HG03139 (cell line): ENCODE results near the gene SOHLH1.

Experiments
- ATAC-seq: cut with Tn5 transposase; IDR thresholded peaks from one replicate; pipeline ENCODE4 v1.9.1; 2021; ENCODE audit not compliant: unreplicated experiment

Gene SOHLH1

GRCh38 chr9:135731454-135731853 lies 32.2 kb upstream of the SOHLH1 start:
- no peak for ATAC-seq

- no peak for ATAC-seq
Measured at GRCh38 chr9:135729480-135729879, 30.2 kb upstream of the SOHLH1 start.

- no peak for ATAC-seq
Measured at GRCh38 chr9:135728436-135729110, 29.3 kb upstream of the SOHLH1 start.

- ATAC-seq, result no peak
Measured at GRCh38 chr9:135727257-135727875, 28.1 kb upstream of the SOHLH1 start.

GRCh38 chr9:135726138-135726853 lies 27.0 kb upstream of the SOHLH1 start:
- no peak for ATAC-seq

GRCh38 chr9:135724186-135724787 lies 25.0 kb upstream of the SOHLH1 start:
- ATAC-seq, result no peak

GRCh38 chr9:135722365-135722764 lies 23.1 kb upstream of the SOHLH1 start:
- ATAC-seq, result no peak

- no peak for ATAC-seq
Measured at GRCh38 chr9:135719472-135719871, 20.2 kb upstream of the SOHLH1 start.

- no peak for ATAC-seq
Measured at GRCh38 chr9:135718616-135719015, 19.3 kb upstream of the SOHLH1 start.

GRCh38 chr9:135717410-135717809 lies 18.1 kb upstream of the SOHLH1 start:
- ATAC-seq, result no peak

- no peak for ATAC-seq
Measured at GRCh38 chr9:135716045-135716444, 16.8 kb upstream of the SOHLH1 start.

- ATAC-seq, result no peak
Measured at GRCh38 chr9:135715056-135715595, 15.8 kb upstream of the SOHLH1 start.

GRCh38 chr9:135714242-135715055 lies 15.2 kb upstream of the SOHLH1 start:
- no peak for ATAC-seq

- ATAC-seq, result no peak
Measured at GRCh38 chr9:135712613-135713295, 13.5 kb upstream of the SOHLH1 start.

- no peak for ATAC-seq
Measured at GRCh38 chr9:135711881-135712280, 12.6 kb upstream of the SOHLH1 start.

GRCh38 chr9:135711391-135711790 lies 12.1 kb upstream of the SOHLH1 start:
- no peak for ATAC-seq

- no peak for ATAC-seq
Measured at GRCh38 chr9:135708164-135708563, 8.9 kb upstream of the SOHLH1 start.

GRCh38 chr9:135707252-135708138 lies 8.2 kb upstream of the SOHLH1 start:
- ATAC-seq, result no peak

GRCh38 chr9:135706288-135706687 lies 7.0 kb upstream of the SOHLH1 start:
- ATAC-seq, result no peak
